ENCODE results near the gene SIDT1.

The SIDT1 gene

DNA sequence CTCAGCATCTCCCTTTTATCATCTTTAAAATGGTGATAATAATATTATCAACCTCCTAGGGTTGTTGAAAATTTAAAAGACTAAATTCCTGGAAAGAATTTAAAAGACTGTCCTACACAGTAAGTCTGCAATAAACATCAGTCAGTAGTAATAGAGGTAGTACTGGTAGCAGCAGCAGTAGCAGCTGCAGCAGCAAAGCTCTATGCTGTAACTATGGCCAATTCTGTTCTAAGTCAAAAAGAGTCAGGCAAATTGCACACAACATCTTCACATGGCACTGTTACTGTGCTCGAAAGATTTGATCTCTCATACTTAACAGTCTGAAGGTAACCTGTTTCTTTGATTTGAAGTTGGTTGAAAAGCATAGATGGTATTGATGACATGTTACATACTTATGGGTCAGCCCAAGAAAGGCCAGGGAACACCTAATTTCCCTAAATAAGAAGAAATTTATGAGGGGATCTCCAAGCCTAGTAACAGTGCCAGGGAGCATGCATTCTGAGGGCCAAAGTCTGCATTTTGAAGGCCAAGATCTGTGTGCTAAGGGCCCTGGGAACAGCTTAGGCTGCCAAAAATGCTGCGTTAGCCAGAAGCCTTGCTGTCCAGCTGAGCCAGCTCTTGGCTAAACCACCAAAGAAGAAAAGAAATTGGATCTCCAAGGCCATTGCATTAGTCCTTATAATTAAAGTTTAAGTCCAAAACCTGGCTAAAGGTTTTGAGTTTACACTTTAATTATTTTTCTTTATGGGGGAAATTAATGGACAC, 68.2 kb downstream of the SIDT1 start:
- no peak overlapping the region for H3K27ac ChIP-seq
- H3K27me3 ChIP-seq (replicated peaks) = no peaks in the 10 kb centered on the region
- H3K4me3 ChIP-seq (ENCODE audit: low read depth, low read length) = no peak overlapping the region
- TF ChIP-seq, protein P1, sequence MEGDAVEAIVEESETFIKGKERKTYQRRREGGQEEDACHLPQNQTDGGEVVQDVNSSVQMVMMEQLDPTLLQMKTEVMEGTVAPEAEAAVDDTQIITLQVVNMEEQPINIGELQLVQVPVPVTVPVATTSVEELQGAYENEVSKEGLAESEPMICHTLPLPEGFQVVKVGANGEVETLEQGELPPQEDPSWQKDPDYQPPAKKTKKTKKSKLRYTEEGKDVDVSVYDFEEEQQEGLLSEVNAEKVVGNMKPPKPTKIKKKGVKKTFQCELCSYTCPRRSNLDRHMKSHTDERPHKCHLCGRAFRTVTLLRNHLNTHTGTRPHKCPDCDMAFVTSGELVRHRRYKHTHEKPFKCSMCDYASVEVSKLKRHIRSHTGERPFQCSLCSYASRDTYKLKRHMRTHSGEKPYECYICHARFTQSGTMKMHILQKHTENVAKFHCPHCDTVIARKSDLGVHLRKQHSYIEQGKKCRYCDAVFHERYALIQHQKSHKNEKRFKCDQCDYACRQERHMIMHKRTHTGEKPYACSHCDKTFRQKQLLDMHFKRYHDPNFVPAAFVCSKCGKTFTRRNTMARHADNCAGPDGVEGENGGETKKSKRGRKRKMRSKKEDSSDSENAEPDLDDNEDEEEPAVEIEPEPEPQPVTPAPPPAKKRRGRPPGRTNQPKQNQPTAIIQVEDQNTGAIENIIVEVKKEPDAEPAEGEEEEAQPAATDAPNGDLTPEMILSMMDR (IDR thresholded peaks at IDR 0.05; ENCODE audit: low read depth, low read length, missing control alignments) = no peak
- no peaks in the 10 kb centered on the region for H3K36me3 ChIP-seq (replicated peaks)
- no peak for DNase-seq
- in situ Hi-C loops (cut with HindIII; ENCODE audit: low pct_ligation_motif_present, low sequenced_read_pairs) = no loop called here

DNA sequence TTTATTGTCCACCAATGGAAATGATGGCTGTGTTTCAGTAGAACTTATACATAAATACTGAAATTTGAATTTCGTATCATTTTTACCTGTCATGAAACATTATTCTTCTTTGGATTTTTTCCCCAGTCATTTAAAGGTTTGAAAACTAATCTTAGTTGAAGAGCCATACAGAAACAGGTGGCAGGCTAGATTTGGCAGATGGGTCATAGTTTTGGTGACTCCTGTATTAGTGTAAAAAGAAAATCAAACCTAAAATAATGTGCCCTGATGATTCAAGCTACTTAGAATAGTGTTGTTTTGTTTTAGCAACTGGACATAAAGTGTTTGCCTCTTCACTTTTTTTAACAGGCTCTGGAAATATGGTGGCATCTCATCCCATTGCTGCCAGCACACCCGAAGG, 68.9 kb downstream of the SIDT1 start:
- Histone ChIP-seq H3K4me3 (ENCODE audit: low read depth, low read length) (no peak overlapping the region), H3K27ac (no peak overlapping the region), H3K27me3 (replicated peaks) (no peaks in the 10 kb centered on the region), H3K36me3 (replicated peaks) (no peaks in the 10 kb centered on the region)
- in situ Hi-C loops (cut with HindIII; ENCODE audit: low pct_ligation_motif_present, low sequenced_read_pairs) = no loop called here
- TF ChIP-seq, protein P1 (IDR thresholded peaks at IDR 0.05; ENCODE audit: low read depth, low read length, missing control alignments) = no peak
- no peak for DNase-seq

DNA sequence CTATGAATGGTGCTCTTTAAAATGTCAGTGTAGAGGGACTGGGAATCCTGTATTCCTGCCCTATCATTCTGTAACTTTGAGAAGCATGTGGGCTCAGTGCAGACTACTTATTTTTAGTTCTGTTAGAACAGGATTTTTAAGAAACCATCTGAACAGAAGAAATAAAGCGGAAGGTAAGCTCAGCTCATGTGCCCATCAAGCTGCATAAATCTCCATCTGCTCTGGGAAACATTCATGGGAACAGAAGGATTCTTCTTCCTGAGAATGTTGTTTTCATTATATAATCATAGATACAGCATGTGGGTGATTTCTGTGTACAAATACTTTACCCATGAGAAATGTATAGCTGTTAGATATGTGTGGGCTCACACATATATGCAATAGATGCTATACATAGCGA, 69.9 kb downstream of the SIDT1 start:
- TF ChIP-seq, protein P1 (IDR thresholded peaks at IDR 0.05; ENCODE audit: low read depth, low read length, missing control alignments) = no peak
- no peaks in the 10 kb centered on the region for H3K27me3 ChIP-seq (replicated peaks)
- no peak for DNase-seq
- no peak overlapping the region for H3K4me3 ChIP-seq (ENCODE audit: low read depth, low read length)
- H3K36me3 ChIP-seq (replicated peaks) = no peaks in the 10 kb centered on the region
- H3K27ac ChIP-seq = no peak overlapping the region
- in situ Hi-C loops (cut with HindIII; ENCODE audit: low pct_ligation_motif_present, low sequenced_read_pairs) = no loop called here

DNA sequence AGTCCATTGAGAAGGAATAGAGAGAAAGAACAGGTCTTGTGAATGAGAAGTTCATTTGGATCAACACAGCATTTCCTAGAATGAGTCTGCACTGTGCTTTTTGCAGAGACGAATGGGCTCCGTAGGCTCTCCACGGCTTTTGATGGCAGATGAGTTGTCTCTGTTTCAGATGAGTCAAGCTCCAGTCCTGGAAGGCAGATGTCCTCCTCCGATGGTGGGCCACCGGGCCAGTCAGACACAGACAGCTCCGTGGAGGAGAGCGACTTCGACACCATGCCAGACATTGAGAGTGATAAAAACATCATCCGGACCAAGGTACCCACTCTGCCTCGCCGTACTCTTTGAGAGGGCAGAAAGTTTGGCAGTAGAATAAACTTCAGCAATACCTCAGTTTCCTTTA, 70.5 kb downstream of the SIDT1 start:
- no peaks in the 10 kb centered on the region for H3K27me3 ChIP-seq (replicated peaks)
- no peaks in the 10 kb centered on the region for H3K36me3 ChIP-seq (replicated peaks)
- no peak for DNase-seq
- no peak overlapping the region for H3K4me3 ChIP-seq (ENCODE audit: low read depth, low read length)
- in situ Hi-C loops (cut with HindIII; ENCODE audit: low pct_ligation_motif_present, low sequenced_read_pairs) = no loop called here
- TF ChIP-seq, protein P1 (IDR thresholded peaks at IDR 0.05; ENCODE audit: low read depth, low read length, missing control alignments) = no peak
- no peak overlapping the region for H3K27ac ChIP-seq

DNA sequence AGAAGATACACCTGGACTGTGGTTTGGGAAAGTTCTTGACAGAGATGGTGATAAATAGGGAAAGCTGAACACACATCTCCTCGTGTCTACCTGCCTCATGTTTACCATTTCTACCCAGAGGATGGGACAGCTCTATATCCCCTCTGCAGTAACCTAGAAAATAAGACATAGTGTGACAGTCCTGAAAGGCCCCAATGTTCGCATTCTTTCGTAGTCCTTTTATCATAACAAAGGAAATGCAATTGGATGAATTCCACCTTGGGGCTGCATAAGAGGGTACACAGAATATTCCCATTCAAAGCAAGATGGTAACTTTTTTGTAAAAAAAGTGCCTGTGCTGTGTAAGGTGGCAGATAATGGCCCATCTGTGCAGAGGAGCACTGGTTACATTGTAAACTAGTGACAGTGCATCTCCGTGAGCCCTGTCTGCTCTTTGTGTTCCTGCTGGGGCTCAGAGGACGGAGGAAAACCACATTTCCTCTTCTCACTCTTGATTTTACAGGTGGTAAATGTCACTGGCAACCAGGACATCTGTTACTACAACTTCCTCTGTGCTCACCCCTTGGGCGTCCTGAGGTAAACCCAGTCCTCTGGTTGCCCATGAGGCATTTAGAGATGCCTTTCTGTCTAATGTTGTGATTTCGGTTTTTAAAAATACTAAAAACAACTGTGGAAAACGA, 74.3 kb downstream of the SIDT1 start:
- H3K27me3 ChIP-seq (replicated peaks) = no peaks in the 10 kb centered on the region
- TF ChIP-seq, protein P1 (IDR thresholded peaks at IDR 0.05; ENCODE audit: low read depth, low read length, missing control alignments) = no peak
- in situ Hi-C loops (cut with HindIII; ENCODE audit: low pct_ligation_motif_present, low sequenced_read_pairs) = no loop called here
- H3K4me3 ChIP-seq (ENCODE audit: low read depth, low read length) = no peak overlapping the region
- H3K27ac ChIP-seq = no peak overlapping the region
- H3K36me3 ChIP-seq (replicated peaks) = no peaks in the 10 kb centered on the region
- DNase-seq = no peak

Measured in brain microvascular endothelial cell (primary cell).